NCI-H82 (cell line): ENCODE results near the gene KREMEN1.
"Not testable (repeated sequence)": the region's sequence is repeated elsewhere in the genome, so short reads cannot be mapped to it uniquely, and the experiment has no call there.

Experiments used
- DNase-seq: peaks from one replicate; lab custom pipeline; 2025; lab: John Stamatoyannopoulos, UW

KREMEN1 gene

DNA sequence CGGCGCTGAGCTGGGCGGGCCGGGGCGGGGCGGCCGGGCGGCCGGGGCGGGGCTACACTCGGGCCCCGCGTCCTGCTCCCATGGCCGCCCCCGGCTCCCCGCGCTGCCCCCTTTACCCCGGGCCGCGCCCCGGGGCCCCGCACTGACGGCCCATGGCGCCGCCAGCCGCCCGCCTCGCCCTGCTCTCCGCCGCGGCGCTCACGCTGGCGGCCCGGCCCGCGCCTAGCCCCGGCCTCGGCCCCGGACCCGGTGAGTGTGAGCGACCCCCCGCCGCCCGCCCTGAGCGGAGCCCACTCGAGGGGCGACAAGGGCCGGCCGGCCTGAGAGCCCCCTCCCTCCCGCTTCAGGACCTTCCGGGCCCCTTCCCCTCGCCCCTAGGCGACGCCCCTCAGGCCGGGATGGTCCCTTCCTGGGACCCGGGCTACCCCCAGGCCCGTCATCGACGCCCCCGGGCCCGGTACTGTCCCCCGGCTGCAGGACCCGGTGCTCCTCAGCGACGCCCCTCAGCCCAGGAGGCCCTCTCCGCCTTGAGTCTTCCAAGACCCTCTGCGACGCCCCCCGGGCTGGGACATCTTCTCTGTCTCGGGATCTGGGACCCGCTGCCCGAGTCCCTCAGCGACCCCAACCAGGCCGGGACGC lies at the start of gene KREMEN1:
KREMEN1 (plus strand) TSS at position 57 of the 639 bp plus-strand sequence; CDS start at position 153, 96 bp downstream.
- peak; percentile 33 for DNase-seq

- DNase-seq = no peak
Observed at GRCh38 chr22:29023172-29023796, 49.6 kb upstream of the KREMEN1 start.

GRCh38 chr22:29026579-29026978 lies 46.3 kb upstream of the KREMEN1 start:
- no peak for DNase-seq

DNA sequence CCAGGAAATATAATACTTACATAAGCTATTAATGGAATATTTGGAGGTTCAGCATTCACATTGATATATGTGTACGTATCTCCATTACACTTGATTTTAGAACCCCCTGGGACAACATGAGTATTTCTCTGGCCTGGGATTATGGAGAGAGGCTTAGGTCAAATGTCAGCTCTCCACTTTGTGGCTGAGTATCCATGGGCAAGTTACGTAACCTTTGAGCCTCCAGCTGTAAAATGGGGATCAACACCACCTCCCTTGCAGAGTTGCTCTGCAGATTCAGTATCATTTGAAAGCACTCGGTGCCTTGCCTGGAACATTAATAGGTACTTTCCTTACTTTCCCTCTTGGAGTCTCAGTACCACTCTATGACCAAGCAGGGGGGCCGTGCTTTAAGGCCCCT lies 44.4 kb upstream of the KREMEN1 start:
- no peak for DNase-seq

- DNase-seq = no peak
Observed at GRCh38 chr22:29029202-29030000, 43.4 kb upstream of the KREMEN1 start.

GRCh38 chr22:29030016-29030617 lies 42.7 kb upstream of the KREMEN1 start:
- DNase-seq = no peak

GRCh38 chr22:29030618-29031226 lies 42.1 kb upstream of the KREMEN1 start:
- no peak for DNase-seq

GRCh38 chr22:29031227-29032011 lies 41.4 kb upstream of the KREMEN1 start:
- no peak for DNase-seq

DNA sequence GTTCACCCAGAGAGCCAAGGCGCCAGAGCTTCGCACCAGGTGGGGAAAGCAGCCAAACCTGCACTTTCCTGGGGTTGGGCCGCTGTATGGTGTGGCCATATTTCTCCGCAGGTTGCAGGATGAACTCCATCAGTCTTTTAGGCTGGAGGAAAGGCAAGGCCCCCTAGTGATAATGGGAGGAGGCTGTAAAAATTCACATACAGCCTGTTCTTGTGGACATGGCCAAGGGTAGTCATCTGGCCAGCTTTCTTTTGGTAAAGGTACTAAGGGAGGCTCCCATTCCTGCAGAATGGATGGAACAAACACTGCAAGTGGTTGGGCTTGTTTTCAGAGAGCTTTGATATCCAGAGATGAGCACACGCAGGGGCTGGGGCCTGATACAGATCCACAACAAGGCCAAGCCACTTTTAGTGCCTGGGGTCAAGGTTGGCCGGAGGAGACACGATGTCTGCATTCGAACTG lies 40.8 kb upstream of the KREMEN1 start:
- DNase-seq = no peak

DNA sequence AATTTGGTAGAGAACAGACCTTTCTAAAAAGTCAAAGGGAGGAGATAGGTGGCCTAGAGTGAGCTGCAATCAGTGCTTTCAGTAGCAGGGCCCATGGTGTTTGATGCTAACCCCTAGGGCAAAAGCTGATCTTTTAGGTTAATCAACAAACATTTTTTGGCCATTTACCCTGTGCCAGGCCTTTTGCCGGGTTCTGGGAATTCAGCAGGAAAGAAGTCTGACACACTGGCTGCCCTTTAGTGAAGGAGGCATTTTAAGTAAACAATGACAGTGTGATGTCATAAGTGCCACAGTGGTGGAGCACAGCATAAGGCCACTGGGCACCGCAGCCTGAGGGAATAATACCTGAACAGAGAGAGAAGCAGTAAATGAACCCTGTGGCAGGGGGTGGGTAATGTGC lies 40.3 kb upstream of the KREMEN1 start:
- no peak for DNase-seq

DNA sequence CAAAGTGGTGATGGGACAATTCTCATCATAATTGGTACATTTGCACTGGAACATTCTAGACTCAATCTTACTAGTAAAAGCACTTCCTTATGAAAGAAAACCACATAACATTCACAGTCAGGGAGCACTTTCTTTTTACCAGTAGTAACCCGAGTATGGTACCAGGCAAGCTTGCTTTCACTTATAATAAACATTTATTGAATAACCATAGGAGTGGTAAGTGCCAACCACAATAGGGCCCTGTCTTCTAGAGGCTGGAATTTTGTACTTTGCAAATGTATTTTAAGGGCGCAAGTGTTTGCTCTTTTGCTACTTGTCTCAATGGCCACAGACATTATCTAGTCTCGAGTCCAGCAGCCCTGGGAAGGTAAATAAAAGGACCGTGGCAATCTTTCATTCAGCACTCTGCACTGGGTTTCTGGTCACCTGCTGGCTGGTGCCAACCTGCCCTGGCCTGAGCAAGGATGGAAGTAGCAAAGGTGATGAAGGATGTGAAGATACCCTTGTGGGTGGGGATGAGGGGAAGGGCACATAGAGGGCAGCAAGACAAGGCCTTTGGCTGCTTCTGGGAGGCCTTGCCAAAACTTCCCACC lies 35.4 kb upstream of the KREMEN1 start:
- no peak for DNase-seq

DNA sequence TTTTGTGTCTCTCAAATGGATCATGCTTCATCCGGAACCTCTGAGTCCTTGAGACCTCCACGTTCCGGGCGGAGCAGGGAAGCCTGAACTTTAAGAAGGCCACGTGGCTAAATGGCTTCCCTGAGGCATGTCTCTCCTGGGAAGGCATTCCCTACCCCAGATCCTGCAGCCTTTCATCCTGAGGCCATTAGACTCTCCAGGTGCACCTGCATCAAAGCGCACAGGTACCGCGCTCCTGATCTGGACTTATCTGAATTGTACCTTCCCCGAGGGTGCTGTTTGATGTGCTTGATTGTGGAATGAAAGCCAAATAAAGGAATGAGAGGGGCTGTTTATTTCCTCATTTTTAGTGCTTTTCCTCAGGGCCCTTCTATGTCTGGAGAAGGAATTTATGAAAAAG lies 33.7 kb upstream of the KREMEN1 start:
- DNase-seq = no peak

DNA sequence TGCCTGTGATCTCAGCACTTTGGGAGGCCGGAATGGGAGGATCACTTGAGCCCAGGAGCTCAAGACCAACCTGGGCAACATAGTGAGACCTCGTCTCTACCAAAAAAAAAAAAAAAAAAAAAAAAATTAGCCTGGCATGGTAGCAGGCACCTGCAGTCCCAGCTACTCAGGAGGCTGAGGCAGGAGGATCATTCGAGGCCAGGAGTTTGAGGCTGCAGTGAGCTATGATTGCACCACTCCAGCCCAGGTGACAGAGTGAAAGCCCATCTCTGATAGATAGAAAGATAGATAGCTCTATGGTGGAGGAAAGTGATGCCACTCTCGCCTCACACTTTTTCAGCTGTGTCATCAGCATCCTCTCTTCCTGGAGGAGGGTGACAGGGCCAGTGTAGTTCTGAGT lies 33.2 kb upstream of the KREMEN1 start:
- not testable (repeated sequence) for DNase-seq

GRCh38 chr22:29040385-29041275 lies 32.2 kb upstream of the KREMEN1 start:
- DNase-seq = peak; percentile 75

GRCh38 chr22:29041408-29041807 lies 31.4 kb upstream of the KREMEN1 start:
- no peak for DNase-seq

- DNase-seq = no peak
Observed at GRCh38 chr22:29043906-29044575, 28.8 kb upstream of the KREMEN1 start.

DNA sequence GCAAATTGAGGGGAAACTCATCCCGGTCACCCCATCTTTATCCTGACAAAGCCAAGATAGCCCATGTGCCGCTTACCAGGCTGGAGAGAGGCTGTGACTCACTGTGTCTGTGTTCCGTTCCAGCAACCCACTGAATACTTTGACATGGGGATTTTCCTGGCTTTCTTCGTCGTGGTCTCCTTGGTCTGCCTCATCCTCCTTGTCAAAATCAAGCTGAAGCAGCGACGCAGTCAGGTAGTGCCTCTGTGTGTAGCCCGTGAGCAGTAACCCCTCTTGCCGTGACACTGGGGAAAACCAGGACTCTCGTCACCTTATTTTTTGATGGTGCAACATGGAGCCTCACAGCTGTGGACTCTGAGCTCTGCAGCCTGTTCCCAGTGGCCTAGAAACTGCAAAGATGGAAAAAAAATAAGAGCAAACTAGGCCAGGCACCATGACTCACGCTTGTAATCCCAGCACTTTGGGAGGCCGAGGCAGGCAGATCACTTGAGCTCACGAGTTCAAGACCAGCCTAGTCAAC lies 28.1 kb upstream of the KREMEN1 start:
- no peak for DNase-seq

DNA sequence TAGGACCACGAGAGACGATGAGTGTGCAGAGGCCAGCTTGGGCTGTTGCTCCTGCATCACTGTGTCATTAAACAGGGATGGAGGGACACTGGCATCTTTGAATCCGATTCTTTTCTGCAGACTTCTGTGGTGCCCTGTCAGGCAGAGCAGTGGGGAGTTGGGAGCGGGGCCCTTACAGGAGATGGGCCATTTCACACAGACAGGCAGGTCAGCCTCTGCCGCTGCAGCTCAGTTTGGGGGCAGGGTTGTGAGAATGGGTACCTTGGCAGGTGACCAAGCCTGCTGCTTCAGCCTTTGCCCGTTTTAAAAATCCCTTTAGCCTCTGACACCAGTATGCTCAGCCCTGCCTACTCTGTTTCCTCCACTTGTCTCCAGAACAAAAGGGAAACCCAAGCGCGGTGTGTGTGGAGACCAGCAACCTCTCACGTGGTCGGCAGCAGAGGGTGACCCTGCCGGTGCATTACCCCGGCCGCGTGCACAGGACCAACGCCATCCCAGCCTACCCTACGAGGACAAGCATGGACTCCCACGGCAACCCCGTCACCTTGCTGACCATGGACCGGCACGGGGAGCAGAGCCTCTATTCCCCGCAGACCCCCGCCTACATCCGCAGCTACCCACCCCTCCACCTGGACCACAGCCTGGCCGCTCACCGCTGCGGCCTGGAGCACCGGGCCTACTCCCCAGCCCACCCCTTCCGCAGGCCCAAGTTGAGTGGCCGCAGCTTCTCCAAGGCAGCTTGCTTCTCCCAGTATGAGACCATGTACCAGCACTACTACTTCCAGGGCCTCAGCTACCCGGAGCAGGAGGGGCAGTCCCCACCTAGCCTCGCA lies 23.8 kb upstream of the KREMEN1 start:
- no peak for DNase-seq
